Activated CD4-positive, alpha-beta T cell treated with anti-CD3 and anti-CD28 coated beads for 36 hours (primary cell): Measurements from ENCODE around the gene PRDM15. TPM values are rescaled to one million over a fixed set of nuclear protein-coding genes. Genes with fewer than 3 reads are reported as not detected.

Experiments
- ATAC-seq: fragments of 200-7000 bp; cut with Tn5 transposase; one replicate; pipeline ENCODE4 v1.10.0; 2021; ENCODE audit warnings: mild to moderate bottlenecking, moderate library complexity
- CTCF ChIA-PET: fragments of 350-600 bp; sonication (Branson Sonifier 250); formaldehyde crosslinking; loops from one replicate; lab custom pipeline; 2021; ENCODE audit warnings: antibody characterized with exemption; lab: Charles Lee
- POLR2A ChIA-PET: fragments of 350-600 bp; sonication (Branson Sonifier 250); formaldehyde crosslinking; loops from one replicate; lab custom pipeline; 2021; ENCODE audit warnings: antibody characterized with exemption, inconsistent platforms; lab: Charles Lee
- DNase-seq: peaks from one replicate; pipeline ENCODE4 v3.0.0-alpha.2; 2020
- H3K27ac Mint-ChIP-seq: one replicate; pipeline ENCODE4 v1.8.0; 2021; ENCODE audit warnings: mixed read lengths
- H3K27me3 Mint-ChIP-seq: one replicate; pipeline ENCODE4 v1.8.0; 2021; ENCODE audit warnings: mixed read lengths
- H3K36me3 Mint-ChIP-seq: one replicate; pipeline ENCODE4 v1.8.0; 2021; ENCODE audit warnings: low read depth, mixed read lengths
- H3K4me1 Mint-ChIP-seq: one replicate; pipeline ENCODE4 v1.8.0; 2021; ENCODE audit warnings: mixed read lengths
- H3K4me3 Mint-ChIP-seq: one replicate; pipeline ENCODE4 v1.8.0; 2021; ENCODE audit warnings: mild to moderate bottlenecking, moderate library complexity, mixed read lengths
- H3K9me3 Mint-ChIP-seq: one replicate; pipeline ENCODE4 v1.8.0; 2021; ENCODE audit warnings: low read depth, mixed read lengths
- intact Hi-C, 2 experiments: fragments of 100-400 bp; cut with DNase I in 1 of 2; cut with micrococcal nuclease in 1 of 2; formaldehyde crosslinking; loops; one replicate each; pipeline versions ENCODE4 v1.14.2 to v1.15.1; 2022 to 2024; cut with DNase I, micrococcal nuclease
- total RNA-seq, 2 experiments: library from RNA; stranded (reverse); gene quantifications; one replicate each; pipeline ENCODE4 v1.2.3, GENCODE V29; 2021

Gene PRDM15
- total RNA-seq, 2 experiments from 2014 or later: 11.8 to 13.0 TPM

- CTCF ChIA-PET: no interaction called here
- peaks cover 16% of the 10 kb centered on the region for H3K36me3 Mint-ChIP-seq
- H3K4me1 Mint-ChIP-seq: no peaks in the 10 kb centered on the region
- H3K9me3 Mint-ChIP-seq: no peaks in the 10 kb centered on the region
- H3K4me3 Mint-ChIP-seq: no peak overlapping the region
- intact Hi-C loops: no loop called here
- DNase-seq (no peak), ATAC-seq (no peak)
- H3K27ac Mint-ChIP-seq: no peak overlapping the region
- H3K27me3 Mint-ChIP-seq: no peaks in the 10 kb centered on the region
- POLR2A ChIA-PET: no interaction called here
Observed at GRCh38 chr21:41907496-41908258, 28.5 kb upstream of the PRDM15 start.

GRCh38 chr21:41906770-41907169 lies 27.6 kb upstream of the PRDM15 start:
- intact Hi-C loops: no loop called here
- DNase-seq (no peak), ATAC-seq (no peak)
- Mint-ChIP-seq H3K36me3 (peaks cover 22% of the 10 kb centered on the region), H3K27ac (no peak overlapping the region), H3K4me3 (no peak overlapping the region), H3K27me3 (no peaks in the 10 kb centered on the region), H3K9me3 (no peaks in the 10 kb centered on the region), H3K4me1 (peaks cover 4% of the 10 kb centered on the region)
- POLR2A ChIA-PET: no interaction called here
- CTCF ChIA-PET: no interaction called here

- Mint-ChIP-seq H3K4me3 (no peak overlapping the region), H3K9me3 (no peaks in the 10 kb centered on the region), H3K4me1 (peaks cover 31% of the 10 kb centered on the region), H3K27ac (no peak overlapping the region), H3K27me3 (no peaks in the 10 kb centered on the region), H3K36me3 (peaks cover 23% of the 10 kb centered on the region)
- ATAC-seq: no peak
- POLR2A ChIA-PET: interaction anchor here (0.5 kb wide), 1 partner anchor 7 kb away, joined by 3 read pairs; no protein-coding TSS in a partner anchor
- CTCF ChIA-PET: no interaction called here
- intact Hi-C loops: no loop called here
- no peak for DNase-seq
Observed at GRCh38 chr21:41903559-41904351, 24.6 kb upstream of the PRDM15 start.

- Mint-ChIP-seq H3K4me3 (no peak overlapping the region), H3K36me3 (peaks cover 23% of the 10 kb centered on the region), H3K9me3 (no peaks in the 10 kb centered on the region), H3K4me1 (peaks cover 31% of the 10 kb centered on the region), H3K27ac (no peak overlapping the region), H3K27me3 (no peaks in the 10 kb centered on the region)
- ATAC-seq: no peak
- DNase-seq: no peak
- ChIA-PET POLR2A (interaction anchor here (0.5 kb wide), 1 partner anchor 8 kb away, joined by 3 read pairs; no protein-coding TSS in a partner anchor), CTCF (interaction anchor here (1.6 kb wide), 1 partner anchor 21 kb away, joined by 4 read pairs; no protein-coding TSS in a partner anchor)
- intact Hi-C loops: no loop called here
Observed at GRCh38 chr21:41902946-41903345, 23.8 kb upstream of the PRDM15 start.

DNA sequence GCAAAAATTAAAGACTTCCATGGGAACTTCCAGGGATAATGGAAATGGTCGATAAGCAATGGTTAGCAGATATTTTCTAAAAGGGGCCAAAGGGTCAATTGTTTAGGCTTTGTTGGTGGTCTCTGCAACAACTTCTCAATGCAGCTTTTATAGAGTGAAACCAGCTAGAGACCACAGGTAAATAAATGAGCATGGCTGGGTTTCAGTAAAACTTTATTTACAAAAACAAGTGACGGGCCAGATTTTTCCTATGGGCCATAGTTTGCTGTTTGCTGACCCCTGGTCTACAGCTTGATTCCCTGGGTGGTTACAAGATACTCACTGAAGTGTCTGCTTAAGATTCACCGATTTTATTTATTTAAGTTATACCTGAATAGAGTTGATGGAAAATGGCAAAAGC lies 22.6 kb upstream of the PRDM15 start:
- Mint-ChIP-seq H3K27me3 (no peaks in the 10 kb centered on the region), H3K4me3 (no peak overlapping the region), H3K4me1 (peaks cover 31% of the 10 kb centered on the region), H3K9me3 (no peaks in the 10 kb centered on the region), H3K36me3 (peaks cover 22% of the 10 kb centered on the region), H3K27ac (peak overlapping the region; percentile 95)
- ATAC-seq (no peak), DNase-seq (no peak)
- intact Hi-C loops: loop anchor here in 1 of 2 experiments (1.0 to 2.0 kb wide), 6 partner anchors 20 to 161 kb away; partner anchors contain the start of genes PRDM15 and ZBTB21
- CTCF ChIA-PET: interaction anchor here (0.6 to 1.6 kb wide), 2 partner anchors 22 to 72 kb away, joined by 4 read pairs; no protein-coding TSS in a partner anchor
- POLR2A ChIA-PET: no interaction called here

DNA sequence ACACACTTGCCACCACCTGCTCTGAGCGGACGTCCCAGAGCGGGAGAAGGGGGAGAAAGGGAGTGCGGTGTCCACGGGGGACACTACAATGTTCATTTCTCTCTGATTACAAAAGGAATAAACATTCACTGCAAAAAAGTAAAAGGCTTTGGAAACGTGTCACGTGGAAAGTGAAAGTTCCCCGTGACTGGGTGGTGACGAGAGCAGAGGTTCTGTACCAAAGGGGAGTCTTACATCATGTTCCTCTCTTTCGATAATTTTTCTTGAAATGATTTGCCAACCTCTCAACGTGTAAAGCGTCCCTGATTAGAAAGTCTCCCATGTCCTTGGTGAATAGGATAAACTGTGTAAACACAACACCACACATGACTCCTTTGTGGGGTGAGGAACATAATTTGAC lies 22.0 kb upstream of the PRDM15 start:
- Mint-ChIP-seq H3K4me3 (peak overlapping the region; percentile 32), H3K27ac (peak overlapping the region; percentile 95), H3K9me3 (no peaks in the 10 kb centered on the region), H3K4me1 (peaks cover 35% of the 10 kb centered on the region), H3K27me3 (no peaks in the 10 kb centered on the region), H3K36me3 (peaks cover 19% of the 10 kb centered on the region)
- ChIA-PET POLR2A (no interaction called here), CTCF (no interaction called here)
- ATAC-seq (peak; percentile 74), DNase-seq (peak; percentile 79)
- intact Hi-C loops: loop anchor here in 1 of 2 experiments (1.0 to 2.0 kb wide), 6 partner anchors 20 to 162 kb away; partner anchors contain the start of genes PRDM15 and ZBTB21

DNA sequence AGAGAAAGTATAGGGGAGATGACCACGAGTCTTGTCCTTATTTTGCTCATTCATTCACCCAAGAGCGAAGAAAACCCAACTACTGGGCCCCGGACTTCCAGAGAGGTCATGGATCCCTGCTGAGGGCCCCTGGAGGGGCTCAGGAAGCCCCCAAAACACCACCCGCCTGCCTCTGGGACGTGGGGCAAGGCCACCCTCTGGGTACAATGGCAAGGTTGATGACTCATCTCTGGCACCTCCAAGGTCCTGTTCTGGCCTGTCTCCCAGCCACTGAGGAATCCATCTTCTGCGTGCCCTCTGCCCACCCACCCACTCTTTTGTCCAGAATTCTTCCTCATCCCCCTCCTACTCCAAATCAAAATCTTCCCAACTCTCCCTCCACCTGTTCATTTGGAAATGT lies 21.3 kb upstream of the PRDM15 start:
- Mint-ChIP-seq H3K4me1 (peaks cover 40% of the 10 kb centered on the region), H3K27ac (peak overlapping the region; percentile 80), H3K9me3 (no peaks in the 10 kb centered on the region), H3K36me3 (peaks cover 19% of the 10 kb centered on the region), H3K4me3 (no peak overlapping the region), H3K27me3 (no peaks in the 10 kb centered on the region)
- ATAC-seq: no peak
- intact Hi-C loops: loop anchor here in 1 of 2 experiments (2.0 kb wide), 1 partner anchor 162 kb away; no protein-coding TSS in a partner anchor
- CTCF ChIA-PET: interaction anchor here (1.5 to 1.6 kb wide), 2 partner anchors 24 to 28 kb away, joined by 4 to 7 read pairs; no protein-coding TSS in a partner anchor
- POLR2A ChIA-PET: interaction anchor here (1.0 to 1.7 kb wide), 2 partner anchors 10 to 21 kb away, joined by 3 to 4 read pairs; partner anchors contain the start of gene PRDM15
- DNase-seq: no peak

GRCh38 chr21:41899426-41900202 lies 20.5 kb upstream of the PRDM15 start:
- Mint-ChIP-seq H3K4me3 (peak overlapping the region; percentile 26), H3K27me3 (no peaks in the 10 kb centered on the region), H3K4me1 (peaks cover 40% of the 10 kb centered on the region), H3K27ac (peak overlapping the region; percentile 84), H3K36me3 (peaks cover 19% of the 10 kb centered on the region), H3K9me3 (no peaks in the 10 kb centered on the region)
- intact Hi-C loops: loop anchor here (2.0 to 5.0 kb wide), 2 partner anchors 113 to 163 kb away; partner anchors contain the start of gene ZBTB21 (in 1 of the 2)
- ChIA-PET POLR2A (interaction anchor here (0.7 to 1.7 kb wide), 5 partner anchors 9 to 103 kb away, joined by 3 to 6 read pairs (median 4); partner anchors contain the start of gene PRDM15), CTCF (interaction anchor here (1.3 to 1.6 kb wide), 4 partner anchors 19 to 208 kb away, joined by 4 to 7 read pairs (median 6); no protein-coding TSS in a partner anchor)
- DNase-seq (peak; percentile 83), ATAC-seq (peak; percentile 83)

DNA sequence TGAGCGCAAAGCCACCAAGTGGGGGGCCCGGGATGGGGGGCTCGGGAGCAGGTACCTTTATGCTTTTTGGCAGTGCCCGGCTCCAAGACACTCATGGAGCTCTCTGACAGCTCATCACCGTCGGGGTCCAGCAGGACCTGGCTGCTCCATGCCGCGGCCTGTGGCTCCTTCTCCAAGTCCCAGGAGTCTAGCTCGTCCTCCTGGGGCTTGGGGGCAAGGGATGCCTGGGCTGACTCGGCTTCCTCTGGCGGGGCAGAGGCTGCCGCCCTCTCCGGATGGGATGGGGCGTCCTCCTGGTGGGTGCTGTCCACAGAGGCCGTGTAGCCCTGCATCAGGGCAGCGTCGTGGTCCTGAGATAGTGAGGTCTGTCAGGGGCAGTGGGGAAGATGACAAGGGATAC lies 19.9 kb upstream of the PRDM15 start:
- intact Hi-C loops: loop anchor here in 1 of 2 experiments (5.0 kb wide), 1 partner anchor 113 kb away; the partner anchor contains the start of gene ZBTB21
- no peaks in the 10 kb centered on the region for H3K27me3 Mint-ChIP-seq
- POLR2A ChIA-PET: interaction anchor here (0.7 to 1.7 kb wide), 4 partner anchors 19 to 104 kb away, joined by 3 to 6 read pairs (median 4); partner anchors contain the start of gene PRDM15
- no peak overlapping the region for H3K4me3 Mint-ChIP-seq
- no peaks in the 10 kb centered on the region for H3K9me3 Mint-ChIP-seq
- CTCF ChIA-PET: interaction anchor here (1.3 to 1.5 kb wide), 3 partner anchors 19 to 209 kb away, joined by 4 to 7 read pairs (median 7); no protein-coding TSS in a partner anchor
- peaks cover 18% of the 10 kb centered on the region for H3K36me3 Mint-ChIP-seq
- H3K27ac Mint-ChIP-seq: peak overlapping the region; percentile 84
- no peak for DNase-seq
- H3K4me1 Mint-ChIP-seq: peaks cover 40% of the 10 kb centered on the region
- ATAC-seq: no peak

- H3K36me3 Mint-ChIP-seq: peaks cover 18% of the 10 kb centered on the region
- no peaks in the 10 kb centered on the region for H3K9me3 Mint-ChIP-seq
- ChIA-PET CTCF (no interaction called here), POLR2A (no interaction called here)
- peaks cover 40% of the 10 kb centered on the region for H3K4me1 Mint-ChIP-seq
- DNase-seq (no peak), ATAC-seq (no peak)
- no peaks in the 10 kb centered on the region for H3K27me3 Mint-ChIP-seq
- H3K27ac Mint-ChIP-seq: no peak overlapping the region
- no peak overlapping the region for H3K4me3 Mint-ChIP-seq
- intact Hi-C loops: loop anchor here in 1 of 2 experiments (5.0 kb wide), 1 partner anchor 115 kb away; the partner anchor contains the start of gene ZBTB21
Observed at GRCh38 chr21:41897700-41898099, 18.6 kb upstream of the PRDM15 start.
